Measurements from ENCODE around the gene FKBP8.
A peak's percentile ranks its signal among the peaks of the same experiment; 100 is the strongest.

The FKBP8 gene

DNA sequence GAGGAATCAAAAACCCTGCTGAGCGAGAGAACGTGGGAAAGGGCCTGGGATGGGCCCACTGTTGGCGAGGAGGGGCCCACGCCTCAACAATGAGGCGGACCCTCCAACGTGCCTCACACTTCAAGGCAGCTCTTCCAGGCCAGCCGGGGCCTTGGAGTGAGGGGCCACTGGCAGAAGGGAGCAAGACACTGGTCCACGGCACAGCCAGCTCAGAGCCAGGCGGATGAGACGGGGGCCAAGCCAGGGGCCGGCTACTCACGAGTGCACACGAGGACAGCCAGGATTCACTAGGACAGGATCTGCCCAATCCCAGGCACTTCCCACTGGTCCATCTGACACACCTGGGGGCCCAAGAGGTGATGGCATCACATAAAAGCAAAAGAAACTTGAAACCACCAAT is 42.0 kb downstream of the FKBP8 start:
- DNase-seq, result no peak

- no peak for DNase-seq
These were observed 42.6 kb downstream of the FKBP8 start for GRCh38 chr19:18500799-18501198.

DNA sequence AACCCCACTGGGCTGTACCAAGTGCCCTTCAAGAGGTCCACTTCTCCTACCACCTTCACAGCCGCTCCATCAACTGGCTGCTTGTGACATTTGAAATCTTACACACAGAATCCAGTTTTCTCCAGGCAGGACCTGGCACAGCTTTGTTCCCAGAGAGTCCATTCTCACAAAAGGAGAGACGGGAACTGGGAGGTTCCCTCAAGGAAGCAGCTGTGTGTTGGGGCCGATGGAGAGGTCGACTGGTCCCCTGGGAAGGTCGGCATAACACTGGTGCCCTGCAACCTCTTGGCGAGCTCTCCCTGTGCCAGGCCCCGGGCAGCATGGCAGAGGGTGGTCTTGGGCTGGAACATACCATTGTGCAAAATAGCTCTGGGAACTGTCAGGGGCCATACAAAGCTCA is 43.0 kb downstream of the FKBP8 start:
- no peak for DNase-seq

GRCh38 chr19:18499055-18499775 is 44.2 kb downstream of the FKBP8 start:
- DNase-seq, result no peak

DNA sequence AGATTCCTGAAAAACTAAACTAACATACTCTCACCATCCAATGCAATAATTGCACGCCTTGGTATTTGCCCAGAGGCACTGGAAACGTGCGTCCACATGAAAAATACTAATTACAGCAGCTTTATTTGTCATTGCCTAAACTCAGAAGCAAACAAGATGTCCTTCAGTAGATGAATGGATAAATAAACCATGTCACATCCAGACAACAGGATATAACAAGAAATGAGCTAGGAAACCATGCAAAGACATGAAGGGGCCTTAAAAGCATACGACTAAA is 46.5 kb downstream of the FKBP8 start:
- DNase-seq, result no peak

GRCh38 chr19:18496167-18496979 is 47.0 kb downstream of the FKBP8 start:
- DNase-seq, result peak; percentile 56 to 70

- no peak for DNase-seq
These were observed 48.0 kb downstream of the FKBP8 start for GRCh38 chr19:18495204-18495911.

- peak in 1 of 2 experiments; percentile 51 for DNase-seq
These were observed 49.1 kb downstream of the FKBP8 start for GRCh38 chr19:18494267-18494607.

- no peak for DNase-seq
These were observed 49.7 kb downstream of the FKBP8 start for GRCh38 chr19:18493440-18494266.

DNA sequence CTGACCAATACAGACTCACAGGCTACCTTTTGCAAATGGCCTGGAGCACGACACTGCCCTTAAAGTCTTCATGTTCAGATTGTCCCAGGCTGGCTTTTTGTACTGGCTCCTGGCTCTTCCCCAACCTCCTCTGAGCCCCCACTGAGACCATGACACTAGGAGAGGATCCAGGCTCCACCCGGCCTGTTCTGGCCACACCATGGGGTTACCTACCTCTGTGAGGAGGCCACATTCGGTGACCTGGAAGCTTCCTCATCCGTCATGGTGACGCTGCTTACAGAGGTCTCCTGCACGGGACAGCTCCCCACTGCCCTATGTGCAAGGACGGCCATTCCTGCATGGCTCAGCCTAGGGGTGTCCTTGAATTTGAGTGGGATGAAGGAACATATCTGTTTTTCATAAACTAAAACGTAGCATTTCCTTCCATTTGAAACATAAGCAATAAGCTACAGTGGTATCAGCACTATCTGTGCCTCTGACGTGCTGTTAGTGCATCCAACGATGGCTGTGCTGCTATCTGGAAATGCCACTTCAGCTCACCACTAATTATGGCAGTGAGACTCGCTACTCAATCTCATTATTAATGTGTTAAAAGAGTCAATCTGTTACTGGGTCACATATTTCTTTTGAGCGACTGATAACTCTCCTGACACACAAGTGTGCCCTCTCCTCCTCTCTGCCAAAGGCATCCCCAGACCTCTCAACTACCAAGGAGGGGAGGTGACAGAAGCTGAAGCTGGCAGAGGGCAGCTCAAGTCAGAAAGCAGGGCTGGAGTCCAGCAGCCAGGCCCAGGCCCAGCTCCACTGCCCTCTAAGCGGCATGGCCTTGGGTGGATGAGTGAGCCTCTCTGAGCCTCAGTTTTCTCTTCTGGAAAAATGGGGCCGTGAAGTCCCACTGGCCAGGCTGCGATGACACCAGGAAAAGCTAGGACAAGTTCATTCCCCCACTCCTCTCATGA is 51.1 kb downstream of the FKBP8 start:
- no peak for DNase-seq

DNA sequence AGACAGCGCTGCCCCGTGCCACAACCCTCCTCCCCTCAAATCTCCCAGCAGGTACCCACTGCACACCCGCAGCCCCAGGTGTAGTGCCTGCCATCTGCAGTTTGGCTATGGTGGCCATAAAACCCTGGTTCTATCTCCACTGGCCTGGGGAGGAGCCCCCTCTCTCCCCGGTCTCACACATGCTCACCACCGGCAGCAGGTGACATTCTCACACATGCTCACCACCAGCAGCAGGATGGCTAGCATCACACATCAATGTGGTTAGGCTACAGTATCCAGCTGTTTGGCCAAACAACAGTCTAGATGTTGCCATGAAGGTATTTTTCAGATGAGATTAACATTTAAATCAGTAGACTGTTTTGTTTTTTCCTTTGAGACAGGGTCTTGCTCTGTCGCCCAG is 52.6 kb downstream of the FKBP8 start:
- DNase-seq, result no peak

DNA sequence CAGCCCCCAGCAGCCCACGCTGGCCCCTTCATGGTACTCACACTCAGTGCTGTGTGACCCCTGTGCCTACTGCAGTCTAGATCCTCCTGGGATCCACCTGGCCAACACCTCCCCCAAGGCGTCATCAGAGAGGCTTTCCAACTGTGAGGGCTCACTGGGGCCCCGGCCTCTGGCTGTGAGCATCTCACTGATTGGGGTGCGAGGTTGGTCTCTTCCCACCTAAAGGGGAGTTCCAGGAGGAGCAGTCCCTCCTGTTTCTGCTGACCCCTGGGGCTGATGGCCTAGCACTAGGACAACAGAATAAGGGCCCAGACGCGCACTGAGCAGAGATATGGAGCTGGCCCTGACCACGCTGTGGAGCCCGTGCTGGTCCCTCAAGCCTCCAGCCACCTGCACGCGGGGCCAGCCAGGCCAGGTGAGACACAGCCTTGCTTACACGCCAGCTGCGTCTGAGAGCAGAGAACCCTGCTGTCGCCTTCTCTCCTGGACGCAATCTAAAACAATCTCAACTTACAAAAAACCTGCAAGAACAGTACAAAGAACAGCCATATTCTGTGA is 53.7 kb downstream of the FKBP8 start:
- no peak for DNase-seq

- no peak for DNase-seq
These were observed 54.3 kb downstream of the FKBP8 start for GRCh38 chr19:18488838-18489626.

DNA sequence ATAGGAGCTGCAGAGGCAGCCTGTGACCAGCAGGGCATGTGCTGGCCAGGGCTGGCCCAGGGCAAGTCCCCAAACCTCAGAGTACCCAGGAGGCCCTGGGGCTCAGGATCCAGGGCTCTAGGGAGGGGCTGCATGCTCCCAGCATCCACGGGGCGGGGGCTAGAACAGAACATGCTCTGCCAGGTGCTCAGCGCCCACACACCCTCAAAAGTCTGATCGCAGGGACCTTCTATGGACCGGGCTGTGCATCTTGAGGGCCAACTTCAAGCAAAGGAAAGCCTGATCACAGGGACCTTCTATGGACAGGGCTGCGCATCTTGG is 55.0 kb downstream of the FKBP8 start:
- no peak for DNase-seq

GRCh38 chr19:18487576-18488402 is 55.6 kb downstream of the FKBP8 start:
- DNase-seq, result no peak

GRCh38 chr19:18486746-18487145 is 56.6 kb downstream of the FKBP8 start:
- DNase-seq, result no peak

- no peak for DNase-seq
These were observed 58.4 kb downstream of the FKBP8 start for GRCh38 chr19:18484992-18485391.

DNA sequence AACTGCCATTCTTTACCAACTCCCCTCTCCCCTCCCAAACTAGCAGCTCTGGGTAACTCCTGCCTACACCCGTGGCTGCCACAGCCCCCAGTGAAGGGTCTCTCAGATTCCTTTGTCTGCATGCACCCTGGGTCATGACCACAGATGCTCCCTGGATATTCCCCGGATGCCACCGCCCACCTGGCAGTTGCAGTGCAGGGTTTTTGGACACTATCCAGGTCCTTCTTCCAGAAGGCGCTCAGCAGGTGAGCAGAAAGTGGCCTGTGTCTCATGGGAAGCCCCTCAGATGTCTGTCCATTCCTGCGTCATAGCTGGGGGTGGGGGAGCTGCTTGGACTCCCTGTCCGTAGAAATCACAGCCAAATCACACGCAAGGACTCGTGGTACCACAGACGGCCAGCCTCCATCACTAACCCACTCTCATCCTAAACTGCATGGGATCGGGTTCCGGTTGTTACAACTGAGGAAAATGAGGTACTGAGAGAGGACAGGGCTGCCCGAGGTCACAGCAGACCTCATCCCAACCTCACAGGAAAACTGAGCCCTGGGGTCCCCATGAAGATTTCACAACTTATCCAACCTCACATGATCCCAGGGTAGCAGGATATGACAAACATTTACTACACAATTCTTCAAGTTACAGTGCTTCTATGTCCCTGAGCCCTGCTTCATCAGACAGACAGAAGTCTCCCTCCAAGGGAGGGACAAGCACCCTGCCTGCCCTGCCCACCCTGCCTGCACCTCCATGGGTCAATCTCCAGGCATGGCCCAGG is 60.1 kb downstream of the FKBP8 start:
- no peak for DNase-seq

All from activated CD4-positive, alpha-beta T cell treated with anti-CD3 and anti-CD28 coated beads, Interleukin-2, amount 50 U/mL, for 48 hours (primary cell).